ENCODE data around the gene CAPN9.
"Not testable (repeated sequence)": the region's sequence is repeated elsewhere in the genome, so short reads cannot be mapped to it uniquely, and the experiment has no call there.

Gene CAPN9

GRCh38 chr1:230842801-230843200 is 95.6 kb downstream of the CAPN9 start:
- H3K4me3 ChIP-seq (ENCODE audit: control insufficient read depth, low read depth, low read length): no peak overlapping the region
- no peak for TF ChIP-seq CTCF (conservative IDR thresholded peaks at IDR 0.05; ENCODE audit: control insufficient read depth, insufficient read depth, low read depth, low read length)
- DNase-seq (ENCODE audit: low read depth): no peak

- no peak overlapping the region for H3K4me3 ChIP-seq (ENCODE audit: control insufficient read depth, low read depth, low read length)
- TF ChIP-seq CTCF (conservative IDR thresholded peaks at IDR 0.05; ENCODE audit: control insufficient read depth, insufficient read depth, low read depth, low read length): no peak
- no peak for DNase-seq (ENCODE audit: low read depth)
These were observed 96.5 kb downstream of the CAPN9 start for GRCh38 chr1:230843503-230844309.

- no peak for DNase-seq (ENCODE audit: low read depth)
- no peak overlapping the region for H3K4me3 ChIP-seq (ENCODE audit: control insufficient read depth, low read depth, low read length)
- TF ChIP-seq CTCF (conservative IDR thresholded peaks at IDR 0.05; ENCODE audit: control insufficient read depth, insufficient read depth, low read depth, low read length): no peak
These were observed 97.4 kb downstream of the CAPN9 start for GRCh38 chr1:230844561-230844960.

- DNase-seq (ENCODE audit: low read depth): not testable (repeated sequence)
These were observed 98.0 kb downstream of the CAPN9 start for GRCh38 chr1:230845184-230845583.

GRCh38 chr1:230848235-230848634 is 101.0 kb downstream of the CAPN9 start:
- DNase-seq (ENCODE audit: low read depth): no peak
- no peak overlapping the region for H3K4me3 ChIP-seq (ENCODE audit: control insufficient read depth, low read depth, low read length)
- TF ChIP-seq CTCF (conservative IDR thresholded peaks at IDR 0.05; ENCODE audit: control insufficient read depth, insufficient read depth, low read depth, low read length): no peak

More at GRCh38 chr1:230845184-230845583, 98.0 kb downstream of the CAPN9 start:
- H3K4me3 ChIP-seq (ENCODE audit: control insufficient read depth, low read depth, low read length): not testable (repeated sequence)

GRCh38 chr1:230849451-230850224 is 102.5 kb downstream of the CAPN9 start:
- no peak overlapping the region for H3K4me3 ChIP-seq (ENCODE audit: control insufficient read depth, low read depth, low read length)
- peak; percentile 95 for DNase-seq (ENCODE audit: low read depth)

More at GRCh38 chr1:230849451-230850224, 102.5 kb downstream of the CAPN9 start:
- TF ChIP-seq CTCF (conservative IDR thresholded peaks at IDR 0.05; ENCODE audit: control insufficient read depth, insufficient read depth, low read depth, low read length): no peak
